Activated B cell treated with CpG ODN at 0.5 μM for 24 hours (primary cell): ENCODE results near the gene KCNQ1. TPM values are rescaled to one million over a fixed set of nuclear protein-coding genes. Genes with fewer than 3 reads are reported as not detected.

Experiments
- ATAC-seq: fragments of 200-7000 bp; cut with Tn5 transposase; one replicate; pipeline ENCODE4 v1.10.0; 2021; ENCODE audit warnings: low read depth, mild to moderate bottlenecking, moderate library complexity
- CTCF ChIA-PET: fragments of 350-600 bp; sonication (Branson Sonifier 250); formaldehyde crosslinking; loops from one replicate; lab custom pipeline; 2021; ENCODE audit warnings: antibody characterized with exemption; lab: Charles Lee
- POLR2A ChIA-PET: fragments of 350-600 bp; sonication (Branson Sonifier 250); formaldehyde crosslinking; loops from one replicate; lab custom pipeline; 2021; ENCODE audit warnings: antibody characterized with exemption; lab: Charles Lee
- DNase-seq: peaks from one replicate; pipeline ENCODE4 v3.0.0; 2022
- H3K27ac Mint-ChIP-seq: one replicate; pipeline ENCODE4 v1.8.0; 2020; ENCODE audit warnings: mixed read lengths
- H3K27me3 Mint-ChIP-seq: one replicate; pipeline ENCODE4 v1.8.0; 2021; ENCODE audit warnings: mixed read lengths
- H3K36me3 Mint-ChIP-seq: one replicate; pipeline ENCODE4 v1.8.0; 2021; ENCODE audit warnings: low read depth, mixed read lengths
- H3K4me1 Mint-ChIP-seq: one replicate; pipeline ENCODE4 v1.8.0; 2021; ENCODE audit warnings: mixed read lengths
- H3K4me3 Mint-ChIP-seq: one replicate; pipeline ENCODE4 v1.8.0; 2020; ENCODE audit warnings: mild to moderate bottlenecking, mixed read lengths
- H3K9me3 Mint-ChIP-seq: one replicate; pipeline ENCODE4 v1.8.0; 2020; ENCODE audit warnings: mixed read lengths
- CTCF ChIP-seq: fragments of 200-600 bp; IDR thresholded peaks from one replicate; pipeline ENCODE4 v1.8.0; 2022; ENCODE audit warnings: antibody characterized with exemption, mild to moderate bottlenecking
- intact Hi-C: fragments of 100-400 bp; cut with micrococcal nuclease; formaldehyde crosslinking; loops from one replicate; pipeline ENCODE4 v1.15.1; 2024
- total RNA-seq: library from RNA; stranded (reverse); gene quantifications from 2 replicates; pipeline ENCODE4 v1.2.3, GENCODE V29; 2022

KCNQ1 gene
- total RNA-seq, 1 donor from 2014 or later: 6.5 TPM

GRCh38 chr11:2880646-2881045 lies 435.8 kb downstream of the KCNQ1 start:
- TF ChIP-seq CTCF: no peak
- peaks cover 2% of the 10 kb centered on the region for H3K4me1 Mint-ChIP-seq
- H3K9me3 Mint-ChIP-seq: no peaks in the 10 kb centered on the region
- CTCF ChIA-PET: no interaction called here
- H3K4me3 Mint-ChIP-seq: no peak overlapping the region
- intact Hi-C loops: loop anchor here (10.0 kb wide), 1 partner anchor 686 kb away; no protein-coding TSS in a partner anchor
- no peak overlapping the region for H3K27ac Mint-ChIP-seq
- peaks cover 14% of the 10 kb centered on the region for H3K27me3 Mint-ChIP-seq
- DNase-seq (no peak), ATAC-seq (no peak)
- no peaks in the 10 kb centered on the region for H3K36me3 Mint-ChIP-seq
- POLR2A ChIA-PET: no interaction called here

- CTCF ChIA-PET: no interaction called here
- intact Hi-C loops: loop anchor here (10.0 kb wide), 1 partner anchor 687 kb away; no protein-coding TSS in a partner anchor
Observed at GRCh38 chr11:2881076-2881980, 436.5 kb downstream of the KCNQ1 start.

GRCh38 chr11:2881981-2882375 lies 437.2 kb downstream of the KCNQ1 start:
- ChIA-PET CTCF (no interaction called here), POLR2A (no interaction called here)
- H3K4me3 Mint-ChIP-seq: no peak overlapping the region
- no peak for TF ChIP-seq CTCF
- intact Hi-C loops: loop anchor here (10.0 kb wide), 1 partner anchor 687 kb away; no protein-coding TSS in a partner anchor
- H3K9me3 Mint-ChIP-seq: no peaks in the 10 kb centered on the region
- peaks cover 12% of the 10 kb centered on the region for H3K27me3 Mint-ChIP-seq
- ATAC-seq (no peak), DNase-seq (no peak)
- no peak overlapping the region for H3K27ac Mint-ChIP-seq
- no peaks in the 10 kb centered on the region for H3K36me3 Mint-ChIP-seq
- peaks cover 5% of the 10 kb centered on the region for H3K4me1 Mint-ChIP-seq

More at GRCh38 chr11:2881076-2881980, 436.5 kb downstream of the KCNQ1 start:
- ATAC-seq: no peak
- TF ChIP-seq CTCF: no peak
- no peak overlapping the region for H3K27ac Mint-ChIP-seq
- POLR2A ChIA-PET: no interaction called here
- H3K9me3 Mint-ChIP-seq: no peaks in the 10 kb centered on the region
- peaks cover 2% of the 10 kb centered on the region for H3K4me1 Mint-ChIP-seq
- DNase-seq: no peak
- H3K36me3 Mint-ChIP-seq: no peaks in the 10 kb centered on the region
- peaks cover 12% of the 10 kb centered on the region for H3K27me3 Mint-ChIP-seq
- H3K4me3 Mint-ChIP-seq: no peak overlapping the region

- Mint-ChIP-seq H3K27ac (no peak overlapping the region), H3K9me3 (no peaks in the 10 kb centered on the region), H3K36me3 (no peaks in the 10 kb centered on the region), H3K27me3 (peaks cover 9% of the 10 kb centered on the region), H3K4me1 (peaks cover 7% of the 10 kb centered on the region), H3K4me3 (peak overlapping the region; percentile 39)
- ChIA-PET CTCF (interaction anchor here (1.0 to 11.9 kb wide), 2 partner anchors 11 to 350 kb away, joined by 4 to 334 read pairs; no protein-coding TSS in a partner anchor), POLR2A (no interaction called here)
- intact Hi-C loops: loop anchor here (10.0 kb wide), 1 partner anchor 688 kb away; no protein-coding TSS in a partner anchor
- DNase-seq: no peak
- TF ChIP-seq CTCF: no peak
- no peak for ATAC-seq
Observed at GRCh38 chr11:2882396-2883110, 437.7 kb downstream of the KCNQ1 start.
